Mammary epithelial cell (primary cell): ENCODE measurements around the gene FBXL5.

Experiments used
- CTCF ChIP-seq, 2 donors: IDR thresholded peaks in 1 of 2; conservative IDR thresholded peaks in 1 of 2; 2 replicates each; pipeline ENCODE4 v1.5.1; 2011 to 2012; ENCODE audit warnings: inconsistent platforms in 2 of 2, low read length in 2 of 2, mild to moderate bottlenecking in 2 of 2, control low read depth in 1 of 2, low read depth in 1 of 2; ENCODE audit not compliant: insufficient read depth in 1 of 2; ENCODE audit errors: extremely low read depth in 1 of 2
- EZH2 ChIP-seq: IDR thresholded peaks from 2 replicates; pipeline ENCODE4 v1.6.1; 2012; ENCODE audit warnings: low read length, inconsistent platforms, borderline replicate concordance

GRCh38 chr4:15696866-15697265 is 41.7 kb upstream of the FBXL5 start:
- TF ChIP-seq CTCF (conservative IDR thresholded peaks at IDR 0.05 in 1 of 2, IDR thresholded peaks at IDR 0.05 in 1 of 2; ENCODE audit: extremely low read depth in 1 of 2, insufficient read depth in 1 of 2, low read depth in 1 of 2, low read length in 2 of 2), result no peak
- no peak for TF ChIP-seq EZH2
